ENCODE data around the gene CDRT15L2.
"Not testable (repeated sequence)": the region's sequence is repeated elsewhere in the genome, so short reads cannot be mapped to it uniquely, and the experiment has no call there.

- not testable (repeated sequence) for TF ChIP-seq JUN (IDR thresholded peaks at IDR 0.05); CTCF (IDR thresholded peaks at IDR 0.05); CBX2 (IDR thresholded peaks at IDR 0.05; ENCODE audit: borderline replicate concordance, low read depth)
Measured at GRCh38 chr17:20532544-20533090, 46.9 kb upstream of the CDRT15L2 start.

Measured in A549 (cell line).